ENCODE results near the gene SDR42E2.
A peak's percentile ranks its signal among the peaks of the same experiment; 100 is the strongest.

Gene SDR42E2

GRCh38 chr16:22181426-22181825 is 19.1 kb downstream of the SDR42E2 start:
- no peaks in the 10 kb centered on the region for H3K9me3 Mint-ChIP-seq

GRCh38 chr16:22181843-22182242 is 19.5 kb downstream of the SDR42E2 start:
- H3K36me3 Mint-ChIP-seq (ENCODE audit: low read depth) = no peaks in the 10 kb centered on the region
- H3K27me3 Mint-ChIP-seq = no peaks in the 10 kb centered on the region
- H3K9me3 Mint-ChIP-seq = no peaks in the 10 kb centered on the region
- H3K4me1 Mint-ChIP-seq (ENCODE audit: low read depth) = no peaks in the 10 kb centered on the region
- no peak overlapping the region for H3K4me3 Mint-ChIP-seq
- no peak overlapping the region for H3K27ac Mint-ChIP-seq

More at GRCh38 chr16:22181426-22181825, 19.1 kb downstream of the SDR42E2 start:
- no peaks in the 10 kb centered on the region for H3K27me3 Mint-ChIP-seq
- H3K4me1 Mint-ChIP-seq (ENCODE audit: low read depth) = no peaks in the 10 kb centered on the region
- H3K36me3 Mint-ChIP-seq (ENCODE audit: low read depth) = no peaks in the 10 kb centered on the region
- H3K27ac Mint-ChIP-seq = no peak overlapping the region
- H3K4me3 Mint-ChIP-seq = no peak overlapping the region

GRCh38 chr16:22183335-22183734 is 21.0 kb downstream of the SDR42E2 start:
- Mint-ChIP-seq H3K9me3 (no peaks in the 10 kb centered on the region), H3K36me3 (ENCODE audit: low read depth) (no peaks in the 10 kb centered on the region), H3K4me1 (ENCODE audit: low read depth) (peaks cover 7% of the 10 kb centered on the region), H3K27me3 (no peaks in the 10 kb centered on the region), H3K4me3 (no peak overlapping the region), H3K27ac (no peak overlapping the region)

GRCh38 chr16:22183901-22184614 is 21.8 kb downstream of the SDR42E2 start:
- Mint-ChIP-seq H3K27ac (no peak overlapping the region), H3K4me3 (no peak overlapping the region), H3K9me3 (no peaks in the 10 kb centered on the region), H3K36me3 (ENCODE audit: low read depth) (no peaks in the 10 kb centered on the region), H3K4me1 (ENCODE audit: low read depth) (peaks cover 15% of the 10 kb centered on the region), H3K27me3 (no peaks in the 10 kb centered on the region)

GRCh38 chr16:22184615-22184968 is 22.3 kb downstream of the SDR42E2 start:
- no peaks in the 10 kb centered on the region for H3K36me3 Mint-ChIP-seq (ENCODE audit: low read depth)
- H3K9me3 Mint-ChIP-seq = no peaks in the 10 kb centered on the region
- peaks cover 20% of the 10 kb centered on the region for H3K4me1 Mint-ChIP-seq (ENCODE audit: low read depth)
- H3K27ac Mint-ChIP-seq = no peak overlapping the region
- H3K27me3 Mint-ChIP-seq = no peaks in the 10 kb centered on the region
- no peak overlapping the region for H3K4me3 Mint-ChIP-seq

- Mint-ChIP-seq H3K27me3 (no peaks in the 10 kb centered on the region), H3K27ac (no peak overlapping the region), H3K4me3 (no peak overlapping the region), H3K9me3 (no peaks in the 10 kb centered on the region), H3K4me1 (ENCODE audit: low read depth) (peaks cover 33% of the 10 kb centered on the region), H3K36me3 (ENCODE audit: low read depth) (no peaks in the 10 kb centered on the region)
Measured at GRCh38 chr16:22186517-22186916, 24.2 kb downstream of the SDR42E2 start.

GRCh38 chr16:22188267-22188594 is 25.9 kb downstream of the SDR42E2 start:
- Mint-ChIP-seq H3K4me3 (no peak overlapping the region), H3K9me3 (no peaks in the 10 kb centered on the region), H3K27ac (peak overlapping the region; percentile 100), H3K4me1 (ENCODE audit: low read depth) (peaks cover 50% of the 10 kb centered on the region), H3K27me3 (no peaks in the 10 kb centered on the region), H3K36me3 (ENCODE audit: low read depth) (no peaks in the 10 kb centered on the region)

- Mint-ChIP-seq H3K27ac (peak overlapping the region; percentile 100), H3K4me1 (ENCODE audit: low read depth) (peaks cover 56% of the 10 kb centered on the region), H3K36me3 (ENCODE audit: low read depth) (peaks cover 1% of the 10 kb centered on the region), H3K27me3 (no peaks in the 10 kb centered on the region), H3K9me3 (peaks cover 5% of the 10 kb centered on the region), H3K4me3 (peak overlapping the region; percentile 89)
Measured at GRCh38 chr16:22188595-22189442, 26.5 kb downstream of the SDR42E2 start.

GRCh38 chr16:22189473-22190080 is 27.3 kb downstream of the SDR42E2 start:
- peak overlapping the region; percentile 100 for H3K27ac Mint-ChIP-seq
- H3K4me3 Mint-ChIP-seq = peak overlapping the region; percentile 89
- H3K9me3 Mint-ChIP-seq = peaks cover 8% of the 10 kb centered on the region
- H3K36me3 Mint-ChIP-seq (ENCODE audit: low read depth) = peaks cover 4% of the 10 kb centered on the region
- H3K27me3 Mint-ChIP-seq = no peaks in the 10 kb centered on the region
- peaks cover 63% of the 10 kb centered on the region for H3K4me1 Mint-ChIP-seq (ENCODE audit: low read depth)

GRCh38 chr16:22190081-22190775 is 27.9 kb downstream of the SDR42E2 start:
- Mint-ChIP-seq H3K27me3 (no peaks in the 10 kb centered on the region), H3K4me3 (peak overlapping the region; percentile 89), H3K9me3 (peaks cover 8% of the 10 kb centered on the region), H3K27ac (peak overlapping the region; percentile 100), H3K36me3 (ENCODE audit: low read depth) (peaks cover 4% of the 10 kb centered on the region), H3K4me1 (ENCODE audit: low read depth) (peaks cover 70% of the 10 kb centered on the region)

GRCh38 chr16:22190776-22191531 is 28.6 kb downstream of the SDR42E2 start:
- Mint-ChIP-seq H3K27me3 (peaks cover 3% of the 10 kb centered on the region), H3K9me3 (peaks cover 8% of the 10 kb centered on the region), H3K27ac (peak overlapping the region; percentile 100)

GRCh38 chr16:22191532-22192260 is 29.4 kb downstream of the SDR42E2 start:
- Mint-ChIP-seq H3K27me3 (peaks cover 3% of the 10 kb centered on the region), H3K9me3 (peaks cover 8% of the 10 kb centered on the region), H3K36me3 (ENCODE audit: low read depth) (peaks cover 4% of the 10 kb centered on the region), H3K4me1 (ENCODE audit: low read depth) (peaks cover 77% of the 10 kb centered on the region), H3K4me3 (peak overlapping the region; percentile 89), H3K27ac (peak overlapping the region; percentile 100)

More at GRCh38 chr16:22190776-22191531, 28.6 kb downstream of the SDR42E2 start:
- peaks cover 4% of the 10 kb centered on the region for H3K36me3 Mint-ChIP-seq (ENCODE audit: low read depth)
- peaks cover 76% of the 10 kb centered on the region for H3K4me1 Mint-ChIP-seq (ENCODE audit: low read depth)
- H3K4me3 Mint-ChIP-seq = peak overlapping the region; percentile 89

- H3K36me3 Mint-ChIP-seq (ENCODE audit: low read depth) = peaks cover 4% of the 10 kb centered on the region
- H3K9me3 Mint-ChIP-seq = peaks cover 8% of the 10 kb centered on the region
- H3K27me3 Mint-ChIP-seq = peaks cover 3% of the 10 kb centered on the region
- H3K4me3 Mint-ChIP-seq = peak overlapping the region; percentile 89
- peak overlapping the region; percentile 100 for H3K27ac Mint-ChIP-seq
- H3K4me1 Mint-ChIP-seq (ENCODE audit: low read depth) = peaks cover 79% of the 10 kb centered on the region
Measured at GRCh38 chr16:22192261-22193062, 30.2 kb downstream of the SDR42E2 start.
